HEK293 (cell line): ENCODE results near the gene PTPRA.

Source experiments
- CTCF ChIP-seq: fragments of 450-650 bp; formaldehyde crosslinking; IDR thresholded peaks from 2 replicates; pipeline ENCODE4 v1.5.1; 2016; ENCODE audit warnings: missing biosample characterization, missing genetic modification characterization
- MZF1 ChIP-seq: fragments of 450-650 bp; formaldehyde crosslinking; IDR thresholded peaks from 2 replicates; pipeline ENCODE4 v1.5.1; 2017; ENCODE audit warnings: missing biosample characterization, missing genetic modification characterization, borderline replicate concordance
- REST ChIP-seq: fragments of 450-650 bp; formaldehyde crosslinking; IDR thresholded peaks from 2 replicates; pipeline ENCODE4 v1.5.1; 2016; ENCODE audit warnings: missing biosample characterization, missing genetic modification characterization
- ZNF341 ChIP-seq: fragments of 450-650 bp; formaldehyde crosslinking; IDR thresholded peaks from 2 replicates; pipeline ENCODE4; 2016; ENCODE audit warnings: low read depth, missing biosample characterization, missing genetic modification characterization
- ZNF362 ChIP-seq: fragments of 450-650 bp; formaldehyde crosslinking; IDR thresholded peaks from 2 replicates; pipeline ENCODE4 v1.5.1; 2016; ENCODE audit warnings: missing biosample characterization, missing genetic modification characterization
- ZNF558 ChIP-seq: fragments of 450-650 bp; formaldehyde crosslinking; IDR thresholded peaks from 2 replicates; pipeline ENCODE4 v1.5.1; 2016; ENCODE audit warnings: missing biosample characterization, missing genetic modification characterization
- ZNF580 ChIP-seq: fragments of 450-650 bp; formaldehyde crosslinking; IDR thresholded peaks from 2 replicates; pipeline ENCODE4 v1.5.1; 2016; ENCODE audit warnings: missing biosample characterization, missing genetic modification characterization

GRCh38 chr20:2903686-2904085 lies 30.4 kb downstream of the PTPRA start:
- TF ChIP-seq CTCF (tag by site-specific recombination) (no peak), ZNF558 (tag by site-specific recombination) (no peak), MZF1 (tag by site-specific recombination) (no peak), ZNF362 (tag by site-specific recombination) (no peak), ZNF341 (tag by site-specific recombination) (no peak), REST (tag by site-specific recombination) (no peak), ZNF580 (tag by site-specific recombination) (no peak)
